Cardiac muscle cell (in vitro differentiated cells and primary cell): ENCODE results near the gene PEAR1. TPM values are rescaled to one million over a fixed set of nuclear protein-coding genes. Genes with fewer than 3 reads are reported as not detected.

Experiments
- DNase-seq, 2 donors: peaks; one replicate each; pipeline versions ENCODE4 v3.0.0 to v3.0.0-alpha.2; 2010 to 2017; ENCODE audit warnings: low read depth in 1 of 2, low spot score in 1 of 2
- H3K27ac ChIP-seq: fragments of 200-600 bp; sonication (generic); 2 replicates; pipeline ENCODE4 v1.5.1; 2016
- H3K27me3 ChIP-seq: fragments of 200-600 bp; sonication (generic); 2 replicates; pipeline ENCODE4 v1.6.0; 2016; ENCODE audit warnings: control low read depth
- H3K36me3 ChIP-seq: fragments of 200-600 bp; sonication (generic); 2 replicates; pipeline ENCODE4 v1.5.1; 2016; ENCODE audit warnings: control low read depth
- H3K4me1 ChIP-seq: fragments of 200-600 bp; sonication (generic); 2 replicates; pipeline ENCODE4 v1.8.1; 2017; ENCODE audit warnings: low read depth, mild to moderate bottlenecking, mixed run types
- H3K4me3 ChIP-seq: fragments of 200-600 bp; sonication (generic); 2 replicates; pipeline ENCODE4 v1.5.1; 2016; ENCODE audit warnings: mild to moderate bottlenecking
- H3K9me3 ChIP-seq: fragments of 200-600 bp; sonication (generic); 2 replicates; pipeline ENCODE4 v1.5.1; 2017; ENCODE audit warnings: low read depth, mild to moderate bottlenecking, control low read depth
- polyA plus RNA-seq: library from polyadenylated mRNA; unstranded; fragments of >200 nt; fragmentation: Nextera tagmentation; extraction: Ambion mirVana; gene quantifications from 2 replicates; pipeline ENCODE4 v1.2.1, GENCODE V29; 2016
- total RNA-seq: library from RNA; depleted of rRNA; stranded (reverse); fragments of >200 nt; gene quantifications from 2 replicates; pipeline ENCODE4 v1.2.3, GENCODE V29; 2016
- TF ChIP-seq, protein P1 (sequence below): IDR thresholded peaks from 2 replicates; pipeline ENCODE4 v1.5.1; 2012; ENCODE audit warnings: low read depth, mild to moderate bottlenecking, low read length

Gene PEAR1
- total and polyA plus RNA-seq, 2 experiments from 2014 or later, result 0.57 to 1.1 TPM

DNA sequence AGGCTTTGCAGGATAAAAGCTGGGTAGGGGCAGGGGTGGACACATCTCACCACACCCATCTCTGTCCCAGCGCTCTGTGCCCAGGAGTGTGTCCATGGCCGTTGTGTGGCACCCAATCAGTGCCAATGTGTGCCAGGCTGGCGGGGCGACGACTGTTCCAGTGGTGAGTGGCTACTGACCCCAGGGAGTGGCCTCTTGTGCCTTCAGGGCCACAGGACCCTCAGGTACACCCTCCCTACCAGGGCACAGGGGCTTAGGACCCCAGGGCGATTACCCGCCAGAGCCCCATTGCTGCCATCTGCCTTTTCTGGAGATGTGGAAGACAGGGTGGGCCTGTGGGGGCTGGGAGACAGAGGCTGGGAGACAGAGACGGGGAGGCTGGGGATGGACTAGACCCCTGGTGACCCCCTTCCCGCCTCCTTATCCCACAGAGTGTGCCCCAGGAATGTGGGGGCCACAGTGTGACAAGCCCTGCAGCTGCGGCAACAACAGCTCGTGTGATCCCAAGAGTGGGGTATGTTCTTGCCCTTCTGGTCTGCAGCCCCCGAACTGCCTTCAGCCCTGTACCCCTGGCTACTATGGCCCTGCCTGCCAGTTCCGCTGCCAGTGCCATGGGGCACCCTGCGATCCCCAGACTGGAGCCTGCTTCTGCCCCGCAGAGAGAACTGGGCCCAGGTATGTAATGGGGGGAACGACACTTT lies 12.8 kb downstream of the PEAR1 start:
- no peak for DNase-seq
- no peaks in the 10 kb centered on the region for H3K36me3 ChIP-seq
- no peaks in the 10 kb centered on the region for H3K9me3 ChIP-seq
- H3K4me1 ChIP-seq, result no peaks in the 10 kb centered on the region
- no peaks in the 10 kb centered on the region for H3K27me3 ChIP-seq
- H3K27ac ChIP-seq, result no peak overlapping the region
- no peak overlapping the region for H3K4me3 ChIP-seq
- TF ChIP-seq, protein P1, sequence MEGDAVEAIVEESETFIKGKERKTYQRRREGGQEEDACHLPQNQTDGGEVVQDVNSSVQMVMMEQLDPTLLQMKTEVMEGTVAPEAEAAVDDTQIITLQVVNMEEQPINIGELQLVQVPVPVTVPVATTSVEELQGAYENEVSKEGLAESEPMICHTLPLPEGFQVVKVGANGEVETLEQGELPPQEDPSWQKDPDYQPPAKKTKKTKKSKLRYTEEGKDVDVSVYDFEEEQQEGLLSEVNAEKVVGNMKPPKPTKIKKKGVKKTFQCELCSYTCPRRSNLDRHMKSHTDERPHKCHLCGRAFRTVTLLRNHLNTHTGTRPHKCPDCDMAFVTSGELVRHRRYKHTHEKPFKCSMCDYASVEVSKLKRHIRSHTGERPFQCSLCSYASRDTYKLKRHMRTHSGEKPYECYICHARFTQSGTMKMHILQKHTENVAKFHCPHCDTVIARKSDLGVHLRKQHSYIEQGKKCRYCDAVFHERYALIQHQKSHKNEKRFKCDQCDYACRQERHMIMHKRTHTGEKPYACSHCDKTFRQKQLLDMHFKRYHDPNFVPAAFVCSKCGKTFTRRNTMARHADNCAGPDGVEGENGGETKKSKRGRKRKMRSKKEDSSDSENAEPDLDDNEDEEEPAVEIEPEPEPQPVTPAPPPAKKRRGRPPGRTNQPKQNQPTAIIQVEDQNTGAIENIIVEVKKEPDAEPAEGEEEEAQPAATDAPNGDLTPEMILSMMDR, result no peak

DNA sequence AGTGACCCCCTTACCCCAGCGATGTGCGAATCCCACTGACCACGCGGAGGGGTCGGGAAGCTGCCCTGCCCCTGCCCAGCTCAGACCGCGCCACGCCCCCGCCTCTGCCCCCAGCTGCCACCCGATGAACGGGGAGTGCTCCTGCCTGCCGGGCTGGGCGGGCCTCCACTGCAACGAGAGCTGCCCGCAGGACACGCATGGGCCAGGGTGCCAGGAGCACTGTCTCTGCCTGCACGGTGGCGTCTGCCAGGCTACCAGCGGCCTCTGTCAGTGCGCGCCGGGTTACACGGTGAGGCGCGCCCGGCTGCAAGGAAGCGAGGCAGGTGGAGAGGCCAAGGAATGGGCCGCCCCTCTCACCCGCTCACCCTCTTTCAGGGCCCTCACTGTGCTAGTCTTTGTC lies 15.0 kb downstream of the PEAR1 start:
- no peak overlapping the region for H3K27ac ChIP-seq
- DNase-seq, result no peak
- TF ChIP-seq, protein P1, result no peak
- H3K27me3 ChIP-seq, result no peaks in the 10 kb centered on the region
- H3K4me3 ChIP-seq, result no peak overlapping the region
- no peaks in the 10 kb centered on the region for H3K36me3 ChIP-seq
- peaks cover 5% of the 10 kb centered on the region for H3K4me1 ChIP-seq
- no peaks in the 10 kb centered on the region for H3K9me3 ChIP-seq

DNA sequence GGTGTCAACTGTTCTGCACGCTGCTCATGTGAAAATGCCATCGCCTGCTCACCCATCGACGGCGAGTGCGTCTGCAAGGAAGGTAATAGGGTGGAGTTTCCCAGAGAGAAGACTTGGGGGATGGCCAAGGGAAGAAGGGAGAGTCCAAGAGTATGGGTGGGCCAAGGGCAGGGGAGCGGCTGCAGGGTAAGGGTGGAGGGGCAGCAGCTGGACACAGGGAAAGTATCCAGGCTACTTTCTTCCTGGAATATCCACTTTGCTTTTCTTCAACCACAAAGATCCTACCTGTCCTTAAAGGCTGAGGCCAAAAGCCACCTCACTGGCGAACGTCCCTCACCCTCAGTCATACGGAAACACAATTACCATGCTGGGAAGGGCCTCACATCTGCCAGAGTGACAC lies 15.4 kb downstream of the PEAR1 start:
- H3K27me3 ChIP-seq, result no peaks in the 10 kb centered on the region
- no peaks in the 10 kb centered on the region for H3K36me3 ChIP-seq
- no peak overlapping the region for H3K4me3 ChIP-seq
- H3K9me3 ChIP-seq, result no peaks in the 10 kb centered on the region
- no peak overlapping the region for H3K27ac ChIP-seq
- no peak for DNase-seq
- TF ChIP-seq, protein P1, result no peak
- peaks cover 8% of the 10 kb centered on the region for H3K4me1 ChIP-seq

DNA sequence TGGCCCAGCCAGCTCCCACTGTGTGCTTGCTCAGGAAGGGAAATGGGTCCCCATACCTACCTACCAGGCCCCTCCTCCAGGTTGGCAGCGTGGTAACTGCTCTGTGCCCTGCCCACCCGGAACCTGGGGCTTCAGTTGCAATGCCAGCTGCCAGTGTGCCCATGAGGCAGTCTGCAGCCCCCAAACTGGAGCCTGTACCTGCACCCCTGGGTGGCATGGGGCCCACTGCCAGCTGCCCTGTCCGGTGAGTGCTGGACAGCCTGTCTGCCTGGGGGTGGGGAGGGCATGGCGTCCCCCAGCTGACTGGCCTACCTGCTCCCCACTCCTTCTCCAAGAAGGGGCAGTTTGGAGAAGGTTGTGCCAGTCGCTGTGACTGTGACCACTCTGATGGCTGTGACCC lies 16.2 kb downstream of the PEAR1 start:
- no peaks in the 10 kb centered on the region for H3K36me3 ChIP-seq
- no peaks in the 10 kb centered on the region for H3K27me3 ChIP-seq
- no peak overlapping the region for H3K27ac ChIP-seq
- no peak overlapping the region for H3K4me3 ChIP-seq
- TF ChIP-seq, protein P1, result no peak
- no peaks in the 10 kb centered on the region for H3K9me3 ChIP-seq
- DNase-seq, result no peak
- peaks cover 8% of the 10 kb centered on the region for H3K4me1 ChIP-seq

DNA sequence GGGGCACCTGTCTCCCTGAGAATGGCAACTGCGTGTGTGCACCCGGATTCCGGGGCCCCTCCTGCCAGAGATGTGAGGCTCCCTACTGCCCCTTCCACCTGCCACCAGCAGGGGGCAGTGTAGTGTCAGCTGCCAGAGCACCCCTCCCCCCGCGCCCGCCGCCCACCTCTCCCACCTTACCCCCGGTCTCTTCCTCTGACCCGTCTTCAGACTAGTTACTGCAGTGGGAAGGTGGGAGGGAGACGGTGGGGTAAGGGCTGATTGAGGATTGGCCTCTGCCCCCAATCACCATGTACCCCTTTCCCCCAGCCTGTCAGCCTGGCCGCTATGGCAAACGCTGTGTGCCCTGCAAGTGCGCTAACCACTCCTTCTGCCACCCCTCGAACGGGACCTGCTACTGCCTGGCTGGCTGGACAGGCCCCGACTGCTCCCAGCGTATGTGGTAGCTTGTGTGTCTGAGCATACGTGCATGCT lies 16.8 kb downstream of the PEAR1 start:
- DNase-seq, result peak in 1 of 2 donors; percentile 62
- Histone ChIP-seq H3K27ac (no peak overlapping the region), H3K36me3 (no peaks in the 10 kb centered on the region), H3K9me3 (no peaks in the 10 kb centered on the region), H3K4me1 (peaks cover 8% of the 10 kb centered on the region), H3K4me3 (no peak overlapping the region), H3K27me3 (no peaks in the 10 kb centered on the region)
- TF ChIP-seq, protein P1, result peak; percentile 72
